ENCODE results near the gene WFDC12. TPM values are rescaled to one million over a fixed set of nuclear protein-coding genes. Genes with fewer than 3 reads are reported as not detected.

WFDC12 gene
- total and polyA plus RNA-seq, 4 donors: 0.85 to 5.9 (median 3.5) TPM

DNA sequence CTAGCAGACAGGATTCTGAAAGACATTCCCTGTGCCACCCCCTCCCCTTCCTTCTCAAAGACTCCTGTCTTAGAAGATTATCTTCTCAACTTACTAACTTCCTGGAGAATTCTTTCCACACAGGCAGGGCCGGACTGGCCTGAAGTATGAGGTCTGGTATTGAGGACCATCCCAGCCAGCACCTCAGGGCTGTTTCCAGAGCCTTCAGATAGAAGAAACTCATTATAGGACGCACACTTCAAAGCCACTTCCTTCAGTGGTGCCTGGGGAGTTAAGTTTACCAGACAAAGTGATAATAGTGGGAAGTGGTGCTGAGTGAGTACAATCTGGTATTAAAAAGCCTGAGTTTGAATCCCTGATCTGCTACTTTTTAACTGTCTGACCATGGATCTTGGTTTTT is 39.0 kb downstream of the WFDC12 start:
- 63 to 74% methylated on average over 2 of the region's 2 CpGs for WGBS, 2 donors
- Histone ChIP-seq H3K9me3 (ENCODE audit: control insufficient read depth in 4 of 4, insufficient read depth in 3 of 4, low read length in 3 of 4) (peaks cover 0 to 2% (median 0%) of the 10 kb centered on the region in 4 donors), H3K36me3 (ENCODE audit: control insufficient read depth in 4 of 4, insufficient read depth in 4 of 4, low read length in 4 of 4) (peaks cover 0 to 9% (median 6%) of the 10 kb centered on the region in 4 donors), H3K9ac (ENCODE audit: insufficient read depth in 1 of 2, low read length in 2 of 2) (no peak overlapping the region), H3K27ac (ENCODE audit: low read depth in 1 of 2, low read length in 1 of 2) (no peak overlapping the region), H3K4me3 (no peak overlapping the region), H3K4me1 (ENCODE audit: control insufficient read depth in 5 of 5, insufficient read depth in 5 of 5, low read length in 5 of 5) (peaks cover 0 to 3% (median 0%) of the 10 kb centered on the region in 5 donors), H3K27me3 (ENCODE audit: control insufficient read depth in 3 of 3, insufficient read depth in 3 of 3, low read length in 2 of 3) (no peaks in the 10 kb centered on the region)
- DNase-seq: no peak
- TF ChIP-seq, protein P1, sequence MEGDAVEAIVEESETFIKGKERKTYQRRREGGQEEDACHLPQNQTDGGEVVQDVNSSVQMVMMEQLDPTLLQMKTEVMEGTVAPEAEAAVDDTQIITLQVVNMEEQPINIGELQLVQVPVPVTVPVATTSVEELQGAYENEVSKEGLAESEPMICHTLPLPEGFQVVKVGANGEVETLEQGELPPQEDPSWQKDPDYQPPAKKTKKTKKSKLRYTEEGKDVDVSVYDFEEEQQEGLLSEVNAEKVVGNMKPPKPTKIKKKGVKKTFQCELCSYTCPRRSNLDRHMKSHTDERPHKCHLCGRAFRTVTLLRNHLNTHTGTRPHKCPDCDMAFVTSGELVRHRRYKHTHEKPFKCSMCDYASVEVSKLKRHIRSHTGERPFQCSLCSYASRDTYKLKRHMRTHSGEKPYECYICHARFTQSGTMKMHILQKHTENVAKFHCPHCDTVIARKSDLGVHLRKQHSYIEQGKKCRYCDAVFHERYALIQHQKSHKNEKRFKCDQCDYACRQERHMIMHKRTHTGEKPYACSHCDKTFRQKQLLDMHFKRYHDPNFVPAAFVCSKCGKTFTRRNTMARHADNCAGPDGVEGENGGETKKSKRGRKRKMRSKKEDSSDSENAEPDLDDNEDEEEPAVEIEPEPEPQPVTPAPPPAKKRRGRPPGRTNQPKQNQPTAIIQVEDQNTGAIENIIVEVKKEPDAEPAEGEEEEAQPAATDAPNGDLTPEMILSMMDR (IDR thresholded peaks at IDR 0.05; ENCODE audit: control extremely low read depth, extremely low read depth): no peak
- ATAC-seq (ENCODE audit: insufficient read depth, low FRiP score): no peak

DNA sequence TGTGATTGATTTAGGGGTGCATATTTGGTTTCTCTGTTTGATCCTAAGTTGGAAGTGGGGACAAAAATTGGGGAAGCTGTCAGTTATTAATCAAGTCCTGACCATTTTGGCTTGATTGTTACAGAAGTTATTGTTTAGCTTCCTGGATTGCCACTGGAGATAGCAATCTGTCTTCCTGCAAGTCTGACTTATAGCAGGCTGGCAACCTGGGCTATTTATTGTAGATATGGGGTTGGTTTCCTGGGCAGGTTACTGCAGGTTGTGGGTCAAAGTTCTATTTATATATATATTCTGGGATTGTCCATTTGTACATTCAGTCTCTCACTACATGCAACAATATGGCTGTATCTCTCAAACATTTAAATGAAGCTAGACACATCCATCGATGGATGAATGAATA is 41.1 kb downstream of the WFDC12 start:
- TF ChIP-seq, protein P1 (IDR thresholded peaks at IDR 0.05; ENCODE audit: control extremely low read depth, extremely low read depth): no peak
- no peak overlapping the region for H3K27ac ChIP-seq (ENCODE audit: low read depth in 1 of 2, low read length in 1 of 2)
- H3K4me1 ChIP-seq (ENCODE audit: control insufficient read depth in 5 of 5, insufficient read depth in 5 of 5, low read length in 5 of 5): peaks cover 0 to 3% (median 0%) of the 10 kb centered on the region in 5 donors
- H3K36me3 ChIP-seq (ENCODE audit: control insufficient read depth in 4 of 4, insufficient read depth in 4 of 4, low read length in 4 of 4): peaks cover 0 to 16% (median 5%) of the 10 kb centered on the region in 4 donors
- H3K9me3 ChIP-seq (ENCODE audit: control insufficient read depth in 4 of 4, insufficient read depth in 3 of 4, low read length in 3 of 4): peaks cover 0 to 2% (median 0%) of the 10 kb centered on the region in 4 donors
- ATAC-seq (ENCODE audit: insufficient read depth, low FRiP score) (no peak), DNase-seq (no peak)
- no peak overlapping the region for H3K9ac ChIP-seq (ENCODE audit: insufficient read depth in 1 of 2, low read length in 2 of 2)
- no peak overlapping the region for H3K4me3 ChIP-seq
- 91 to 94% methylated on average over 1 of the region's 1 CpG for WGBS, 2 donors
- no peaks in the 10 kb centered on the region for H3K27me3 ChIP-seq (ENCODE audit: control insufficient read depth in 3 of 3, insufficient read depth in 3 of 3, low read length in 2 of 3)

DNA sequence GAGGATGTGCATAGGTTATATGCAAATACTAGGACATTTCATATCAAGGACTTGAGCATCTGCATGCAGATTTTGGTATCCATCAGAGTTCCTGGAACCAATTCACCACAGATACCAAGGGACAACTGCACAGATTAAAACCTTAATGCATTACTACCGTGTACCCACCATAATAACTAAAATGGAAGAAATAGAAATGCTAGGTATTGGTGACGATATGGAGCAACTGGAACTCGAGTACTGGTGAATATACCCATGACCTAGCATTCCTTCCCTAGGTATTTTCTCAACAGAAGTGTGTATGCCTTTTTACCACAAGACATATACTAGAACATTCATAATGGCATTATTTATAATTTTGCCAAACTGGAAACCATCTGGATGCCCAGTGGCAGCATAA is 41.8 kb downstream of the WFDC12 start:
- no peaks in the 10 kb centered on the region for H3K27me3 ChIP-seq (ENCODE audit: control insufficient read depth in 3 of 3, insufficient read depth in 3 of 3, low read length in 2 of 3)
- no peak overlapping the region for H3K9ac ChIP-seq (ENCODE audit: insufficient read depth in 1 of 2, low read length in 2 of 2)
- WGBS, 2 donors: 99% methylated on average over 3 of the region's 3 CpGs
- peaks cover 0 to 19% (median 5%) of the 10 kb centered on the region in 4 donors for H3K36me3 ChIP-seq (ENCODE audit: control insufficient read depth in 4 of 4, insufficient read depth in 4 of 4, low read length in 4 of 4)
- no peak for ATAC-seq (ENCODE audit: insufficient read depth, low FRiP score)
- no peak for DNase-seq
- no peak overlapping the region for H3K4me3 ChIP-seq
- H3K9me3 ChIP-seq (ENCODE audit: control insufficient read depth in 4 of 4, insufficient read depth in 3 of 4, low read length in 3 of 4): peaks cover 0 to 2% (median 0%) of the 10 kb centered on the region in 4 donors
- H3K4me1 ChIP-seq (ENCODE audit: control insufficient read depth in 5 of 5, insufficient read depth in 5 of 5, low read length in 5 of 5): no peaks in the 10 kb centered on the region
- TF ChIP-seq, protein P1 (IDR thresholded peaks at IDR 0.05; ENCODE audit: control extremely low read depth, extremely low read depth): no peak
- H3K27ac ChIP-seq (ENCODE audit: low read depth in 1 of 2, low read length in 1 of 2): no peak overlapping the region

Measured in lung (tissue), 12 donors.